ENCODE data around the gene CTPS2.

Gene CTPS2

GRCh38 chrX:16547644-16548043, 164.8 kb downstream of the CTPS2 start:
- no peak for DNase-seq

GRCh38 chrX:16544969-16545368, 167.5 kb downstream of the CTPS2 start:
- peak; percentile 1 for DNase-seq

All from fibroblast of skin of scalp (primary cell).